Activated T-helper 1 cell treated with Interleukin-2 at 50 U/mL for 16 hours (primary cell): ENCODE measurements around the gene CNTNAP5.

Experiments used
- DNase-seq: peaks from one replicate; pipeline ENCODE4 v3.0.0-alpha.2; 2020; ENCODE audit warnings: low read depth

CNTNAP5 gene

GRCh38 chr2:124898827-124899226 is 873.7 kb downstream of the CNTNAP5 start:
- DNase-seq, result no peak

GRCh38 chr2:124908411-124908810 is 883.3 kb downstream of the CNTNAP5 start:
- no peak for DNase-seq

- DNase-seq, result no peak
These were observed 886.5 kb downstream of the CNTNAP5 start for GRCh38 chr2:124911560-124911959.

- DNase-seq, result no peak
These were observed 888.8 kb downstream of the CNTNAP5 start for GRCh38 chr2:124913868-124914267.

GRCh38 chr2:124915567-124915966 is 890.5 kb downstream of the CNTNAP5 start:
- no peak for DNase-seq

GRCh38 chr2:124919296-124919695 is 894.2 kb downstream of the CNTNAP5 start:
- DNase-seq, result no peak

GRCh38 chr2:124920448-124920847 is 895.4 kb downstream of the CNTNAP5 start:
- DNase-seq, result no peak

GRCh38 chr2:124921191-124921590 is 896.1 kb downstream of the CNTNAP5 start:
- no peak for DNase-seq

- DNase-seq, result no peak
These were observed 898.0 kb downstream of the CNTNAP5 start for GRCh38 chr2:124923097-124923496.

- no peak for DNase-seq
These were observed 908.8 kb downstream of the CNTNAP5 start for GRCh38 chr2:124933883-124934282.

GRCh38 chr2:124953921-124954320 is 928.8 kb downstream of the CNTNAP5 start:
- no peak for DNase-seq

- DNase-seq, result no peak
These were observed 934.5 kb downstream of the CNTNAP5 start for GRCh38 chr2:124959581-124959980.

- DNase-seq, result no peak
These were observed 936.0 kb downstream of the CNTNAP5 start for GRCh38 chr2:124961132-124961531.
